Measurements from ENCODE around the gene TTBK1.
A peak's percentile ranks its signal among the peaks of the same experiment; 100 is the strongest.

TTBK1 gene

DNA sequence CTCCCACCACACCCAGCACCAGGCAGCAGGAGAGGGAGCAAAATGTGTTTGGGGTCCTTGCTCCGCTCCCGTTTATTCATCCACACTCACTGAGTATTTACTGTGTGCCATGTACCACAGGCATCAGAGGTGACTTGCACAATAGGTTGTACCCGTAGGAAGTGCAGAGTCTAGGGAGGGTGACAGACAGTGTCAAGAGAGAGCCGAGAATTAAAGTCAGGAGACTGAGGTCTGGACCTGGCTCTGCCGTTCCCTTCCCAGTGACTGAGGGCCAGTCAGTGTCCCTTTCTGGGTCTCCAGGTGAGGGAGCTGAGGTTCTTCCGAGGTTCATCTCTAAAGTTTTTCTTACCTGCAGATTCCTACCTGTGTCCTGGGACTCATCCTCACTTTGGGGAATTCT is 22.3 kb downstream of the TTBK1 start:
- no peak overlapping the region for H3K27ac Mint-ChIP-seq
- peaks cover 40% of the 10 kb centered on the region for H3K27me3 Mint-ChIP-seq

DNA sequence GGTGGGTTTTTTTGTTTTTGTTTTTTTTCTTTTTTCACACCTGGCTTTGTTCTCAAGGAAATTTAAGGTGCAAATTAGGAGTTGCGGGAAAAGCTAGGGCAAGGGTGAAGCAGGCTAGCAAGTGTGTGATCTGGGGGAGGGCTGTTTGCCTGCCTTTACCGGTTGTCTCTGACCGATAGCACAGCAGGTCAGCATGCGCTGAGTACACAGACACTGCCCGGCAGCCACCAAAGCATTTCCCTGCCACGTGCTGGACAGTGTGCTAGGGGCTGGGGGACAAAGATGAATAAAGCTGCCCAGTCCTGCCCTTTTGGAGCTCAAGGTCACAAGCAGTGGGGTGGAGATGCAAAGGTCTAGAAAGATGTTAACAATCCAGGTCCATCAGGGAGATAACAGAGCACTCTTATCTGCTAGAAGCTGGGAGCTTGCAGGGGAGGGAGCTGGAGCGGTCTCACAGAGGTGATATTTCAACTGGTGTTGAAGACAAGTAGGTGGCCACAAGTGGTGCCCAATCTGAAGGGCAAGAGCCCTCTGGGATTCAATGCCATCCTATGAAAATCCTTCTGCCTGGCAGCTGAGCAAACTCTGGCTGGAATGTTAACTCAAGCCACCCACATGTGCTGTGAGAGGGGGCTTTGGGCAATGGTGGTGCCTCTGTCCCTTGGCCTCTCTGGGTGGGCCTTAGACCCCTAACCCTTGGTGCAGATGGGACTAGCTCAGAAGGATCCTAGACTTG is 24.5 kb downstream of the TTBK1 start:
- no peak overlapping the region for H3K27ac Mint-ChIP-seq
- H3K4me1 Mint-ChIP-seq (ENCODE audit: low read depth) = peaks cover 19% of the 10 kb centered on the region
- intact Hi-C loops (cut with micrococcal nuclease) = no loop called here
- H3K9me3 Mint-ChIP-seq = no peaks in the 10 kb centered on the region
- no peak overlapping the region for H3K4me3 Mint-ChIP-seq
- peaks cover 59% of the 10 kb centered on the region for H3K27me3 Mint-ChIP-seq
- no peaks in the 10 kb centered on the region for H3K36me3 Mint-ChIP-seq (ENCODE audit: low read depth)

More for the DNA sequence above, 22.3 kb downstream of the TTBK1 start:
- Mint-ChIP-seq H3K4me3 (no peak overlapping the region), H3K36me3 (ENCODE audit: low read depth) (no peaks in the 10 kb centered on the region), H3K9me3 (no peaks in the 10 kb centered on the region), H3K4me1 (ENCODE audit: low read depth) (peaks cover 19% of the 10 kb centered on the region)
- intact Hi-C loops (cut with micrococcal nuclease) = no loop called here

DNA sequence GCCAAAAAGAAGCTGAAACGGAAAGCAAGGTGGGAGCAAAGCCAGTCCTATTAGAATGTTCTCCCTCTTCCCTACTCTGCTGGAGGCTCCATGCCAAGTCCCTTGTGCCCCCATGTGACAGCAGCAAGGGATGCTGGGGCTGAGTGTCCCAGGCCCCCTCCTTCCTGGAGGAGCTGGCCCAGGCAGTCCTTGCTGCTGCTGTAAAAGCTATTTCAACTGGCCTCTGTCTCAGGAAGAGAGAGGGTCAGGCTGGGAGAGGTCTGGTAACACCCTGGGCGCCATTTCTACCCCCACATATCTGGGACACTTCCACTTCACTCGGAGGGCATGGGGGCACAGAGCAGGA is 25.0 kb downstream of the TTBK1 start:
- Mint-ChIP-seq H3K9me3 (no peaks in the 10 kb centered on the region), H3K4me1 (ENCODE audit: low read depth) (peaks cover 19% of the 10 kb centered on the region), H3K27ac (no peak overlapping the region), H3K27me3 (peaks cover 65% of the 10 kb centered on the region), H3K4me3 (no peak overlapping the region), H3K36me3 (ENCODE audit: low read depth) (no peaks in the 10 kb centered on the region)
- intact Hi-C loops (cut with micrococcal nuclease) = no loop called here

DNA sequence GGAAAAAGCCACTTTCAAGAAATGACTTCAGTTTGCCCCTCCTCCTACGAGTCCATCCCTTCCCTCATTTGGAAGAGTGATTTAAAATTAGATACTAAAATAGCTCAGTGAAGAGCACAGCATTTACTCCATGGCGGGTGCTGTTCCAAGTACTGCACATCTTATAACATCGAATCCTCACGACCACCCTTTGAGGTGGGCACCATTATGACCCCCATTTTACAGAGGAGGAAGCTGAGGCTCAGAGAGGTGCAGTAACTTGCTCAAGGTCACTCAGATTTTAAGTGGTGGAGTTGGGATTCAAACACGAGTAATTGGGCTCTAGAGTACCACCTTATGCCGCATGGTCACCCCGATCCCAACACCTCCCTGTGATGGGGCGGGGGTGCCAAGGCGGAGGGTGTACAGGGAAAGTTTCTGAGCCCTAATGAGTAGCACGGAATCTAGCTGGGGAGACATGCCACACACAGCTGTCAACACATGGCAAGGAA is 25.5 kb downstream of the TTBK1 start:
- intact Hi-C loops (cut with micrococcal nuclease) = no loop called here
- Mint-ChIP-seq H3K27ac (no peak overlapping the region), H3K27me3 (peaks cover 69% of the 10 kb centered on the region), H3K36me3 (ENCODE audit: low read depth) (no peaks in the 10 kb centered on the region), H3K4me1 (ENCODE audit: low read depth) (peaks cover 16% of the 10 kb centered on the region), H3K4me3 (peak overlapping the region; percentile 72), H3K9me3 (no peaks in the 10 kb centered on the region)

DNA sequence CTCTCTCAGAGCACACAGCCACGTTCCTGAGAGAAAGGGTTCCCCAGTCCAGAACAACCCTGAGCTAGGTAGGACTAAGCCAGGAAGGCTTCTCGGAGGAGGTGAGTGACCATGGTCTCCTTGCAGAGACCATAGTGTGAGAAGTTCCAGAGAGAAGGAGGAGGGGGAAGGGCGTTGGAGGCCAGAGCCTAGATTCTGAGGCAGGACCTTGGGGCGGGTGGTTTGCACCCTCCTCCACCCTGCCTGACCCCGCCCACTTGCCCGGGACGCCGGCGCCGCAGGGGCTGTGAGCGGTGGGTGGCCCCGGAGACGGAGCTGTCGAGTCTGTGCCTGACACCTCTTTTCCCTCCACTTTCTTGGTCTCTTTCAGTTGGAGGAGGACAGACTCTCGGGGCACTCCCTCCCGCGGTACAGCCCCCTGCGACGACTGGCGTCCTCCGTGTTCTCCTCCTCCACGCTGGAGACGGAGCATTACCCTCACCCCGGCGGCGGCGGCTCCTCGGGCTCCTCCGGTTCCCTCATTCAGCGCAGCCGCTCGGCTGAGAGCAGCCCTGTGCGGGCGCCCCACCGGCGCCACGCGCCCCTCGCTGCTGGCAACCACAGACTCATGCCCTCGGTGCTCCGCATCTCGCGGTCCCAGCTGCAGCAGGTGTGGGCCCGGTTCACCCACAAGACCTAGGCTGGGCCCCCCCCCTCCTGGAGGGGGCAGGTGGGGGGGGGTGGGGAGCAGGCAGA is 26.2 kb downstream of the TTBK1 start:
- H3K4me1 Mint-ChIP-seq (ENCODE audit: low read depth) = peaks cover 21% of the 10 kb centered on the region
- peaks cover 73% of the 10 kb centered on the region for H3K27me3 Mint-ChIP-seq
- H3K4me3 Mint-ChIP-seq = peak overlapping the region; percentile 72
- no peak overlapping the region for H3K27ac Mint-ChIP-seq
- H3K9me3 Mint-ChIP-seq = no peaks in the 10 kb centered on the region
- intact Hi-C loops (cut with micrococcal nuclease) = no loop called here
- H3K36me3 Mint-ChIP-seq (ENCODE audit: low read depth) = no peaks in the 10 kb centered on the region

DNA sequence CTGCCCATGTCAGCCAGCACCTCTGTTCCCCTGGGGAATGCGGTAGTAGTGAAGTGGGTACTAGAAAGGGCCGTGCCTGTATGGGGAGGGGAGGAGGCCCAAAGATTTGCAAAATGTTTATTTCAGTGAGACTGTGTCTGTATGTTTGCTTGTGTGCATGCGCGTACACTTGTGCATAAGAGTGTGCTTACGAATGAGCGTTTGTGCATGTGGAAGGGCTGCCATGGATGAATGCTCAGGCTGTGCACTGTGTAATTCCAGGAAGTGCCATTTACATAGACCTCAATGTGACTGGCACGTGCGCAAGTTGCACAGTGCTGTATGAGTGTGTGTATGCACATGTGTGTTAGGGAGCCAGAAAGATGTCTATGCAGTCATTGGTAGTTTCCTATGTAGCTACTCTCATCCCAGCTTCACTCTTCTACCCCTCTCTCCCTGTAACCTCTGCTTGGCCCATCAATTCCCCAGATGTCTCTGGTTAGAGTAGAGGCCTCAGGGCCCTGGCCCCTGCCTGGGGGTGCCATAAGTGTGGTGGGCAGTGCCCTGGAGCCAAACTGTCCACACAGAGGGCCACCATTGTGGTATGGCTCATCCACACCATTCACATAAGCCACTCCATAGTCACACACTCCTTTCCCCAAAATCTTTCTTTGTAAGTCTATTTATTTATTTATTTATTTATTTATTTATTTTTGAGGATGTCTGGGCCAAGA is 28.0 kb downstream of the TTBK1 start:
- no peak overlapping the region for H3K4me3 Mint-ChIP-seq
- H3K4me1 Mint-ChIP-seq (ENCODE audit: low read depth) = peaks cover 32% of the 10 kb centered on the region
- peaks cover 88% of the 10 kb centered on the region for H3K27me3 Mint-ChIP-seq
- H3K36me3 Mint-ChIP-seq (ENCODE audit: low read depth) = no peaks in the 10 kb centered on the region
- no peak overlapping the region for H3K27ac Mint-ChIP-seq
- H3K9me3 Mint-ChIP-seq = no peaks in the 10 kb centered on the region
- intact Hi-C loops (cut with micrococcal nuclease) = no loop called here

DNA sequence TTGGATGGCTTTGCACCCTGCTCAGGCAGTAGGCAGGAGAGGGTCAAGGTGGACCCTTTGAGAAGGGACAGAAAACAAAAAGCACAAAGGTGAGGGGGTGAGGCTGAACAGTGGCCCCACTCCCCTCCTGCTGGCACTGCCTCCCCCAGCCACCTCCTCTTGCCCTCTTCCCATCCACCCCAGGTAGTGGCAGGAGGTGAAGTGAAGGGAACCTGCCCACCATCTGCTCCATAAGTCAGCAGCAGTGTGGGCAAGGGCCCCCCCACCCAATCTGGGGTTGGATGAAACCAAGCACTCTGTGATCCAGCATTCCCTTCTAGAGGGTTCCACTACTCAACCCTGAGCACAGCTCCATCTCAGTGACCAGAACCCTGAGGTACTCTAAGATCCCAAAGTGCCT is 28.7 kb downstream of the TTBK1 start:
- H3K4me1 Mint-ChIP-seq (ENCODE audit: low read depth) = peaks cover 35% of the 10 kb centered on the region
- intact Hi-C loops (cut with micrococcal nuclease) = no loop called here
- H3K4me3 Mint-ChIP-seq = no peak overlapping the region
- H3K27ac Mint-ChIP-seq = no peak overlapping the region
- H3K27me3 Mint-ChIP-seq = peaks cover 93% of the 10 kb centered on the region
- H3K36me3 Mint-ChIP-seq (ENCODE audit: low read depth) = no peaks in the 10 kb centered on the region
- H3K9me3 Mint-ChIP-seq = no peaks in the 10 kb centered on the region

DNA sequence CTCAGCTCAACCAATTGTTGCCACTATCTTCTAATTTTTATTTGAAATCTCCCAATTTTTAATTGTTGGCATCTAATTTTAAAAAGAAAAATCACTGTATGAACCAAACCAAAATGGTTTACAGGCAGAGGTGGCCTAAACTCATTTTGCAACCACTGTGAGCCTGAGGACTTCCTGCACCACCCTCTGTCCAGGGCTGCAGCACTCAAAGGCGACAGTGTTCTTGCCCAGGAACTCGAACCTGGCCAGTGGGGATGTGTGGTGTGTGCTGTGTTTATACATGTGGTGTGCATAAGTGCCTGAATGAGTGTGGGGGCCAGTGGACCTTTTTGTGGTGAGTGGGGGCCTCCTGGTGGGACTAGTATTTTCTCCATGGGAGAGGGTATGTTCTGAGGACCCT is 30.4 kb downstream of the TTBK1 start:
- intact Hi-C loops (cut with micrococcal nuclease) = no loop called here
- Mint-ChIP-seq H3K36me3 (ENCODE audit: low read depth) (no peaks in the 10 kb centered on the region), H3K4me3 (no peak overlapping the region), H3K9me3 (no peaks in the 10 kb centered on the region), H3K27ac (no peak overlapping the region), H3K4me1 (ENCODE audit: low read depth) (peaks cover 29% of the 10 kb centered on the region), H3K27me3 (peaks cover 94% of the 10 kb centered on the region)

DNA sequence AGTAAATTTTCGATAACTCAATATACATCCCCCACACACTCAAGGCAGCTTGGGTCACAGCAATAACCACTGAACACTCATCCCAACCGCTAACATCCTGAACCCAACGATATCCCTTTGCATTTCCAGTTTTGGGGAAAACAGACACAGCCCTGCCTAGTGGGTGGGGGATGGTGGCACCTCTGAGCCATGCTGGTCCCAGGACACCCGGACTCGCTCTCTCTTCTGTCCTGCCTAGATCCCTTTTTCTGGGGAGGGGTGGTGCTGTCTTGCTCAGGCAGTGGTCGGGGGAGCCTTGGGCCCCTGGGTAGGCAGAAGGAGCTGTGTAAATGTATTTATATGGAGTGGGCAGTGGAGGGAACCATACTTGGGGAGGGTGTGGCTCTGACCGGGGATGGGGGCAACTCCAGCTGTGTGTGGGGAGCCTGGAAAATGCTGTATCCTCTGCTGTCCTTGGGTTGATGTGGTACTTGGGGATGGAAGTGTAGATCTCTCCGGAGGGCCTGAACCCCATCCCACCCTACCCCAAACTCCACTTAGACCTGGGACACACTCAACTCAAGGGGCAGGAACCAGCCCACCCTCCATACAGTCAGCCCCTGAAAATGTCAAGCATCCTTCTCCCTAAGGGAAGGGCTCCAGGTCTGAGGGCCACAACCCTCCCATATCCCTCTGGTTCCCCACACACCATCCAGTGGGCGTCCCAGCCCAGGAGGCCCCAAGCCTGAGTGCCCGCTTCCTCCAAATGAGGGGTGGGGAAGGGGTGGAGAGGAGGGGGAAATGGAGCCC is 31.0 kb downstream of the TTBK1 start:
- peak overlapping the region; percentile 35 for H3K4me3 Mint-ChIP-seq
- H3K27me3 Mint-ChIP-seq = peaks cover 94% of the 10 kb centered on the region
- intact Hi-C loops (cut with micrococcal nuclease) = no loop called here

DNA sequence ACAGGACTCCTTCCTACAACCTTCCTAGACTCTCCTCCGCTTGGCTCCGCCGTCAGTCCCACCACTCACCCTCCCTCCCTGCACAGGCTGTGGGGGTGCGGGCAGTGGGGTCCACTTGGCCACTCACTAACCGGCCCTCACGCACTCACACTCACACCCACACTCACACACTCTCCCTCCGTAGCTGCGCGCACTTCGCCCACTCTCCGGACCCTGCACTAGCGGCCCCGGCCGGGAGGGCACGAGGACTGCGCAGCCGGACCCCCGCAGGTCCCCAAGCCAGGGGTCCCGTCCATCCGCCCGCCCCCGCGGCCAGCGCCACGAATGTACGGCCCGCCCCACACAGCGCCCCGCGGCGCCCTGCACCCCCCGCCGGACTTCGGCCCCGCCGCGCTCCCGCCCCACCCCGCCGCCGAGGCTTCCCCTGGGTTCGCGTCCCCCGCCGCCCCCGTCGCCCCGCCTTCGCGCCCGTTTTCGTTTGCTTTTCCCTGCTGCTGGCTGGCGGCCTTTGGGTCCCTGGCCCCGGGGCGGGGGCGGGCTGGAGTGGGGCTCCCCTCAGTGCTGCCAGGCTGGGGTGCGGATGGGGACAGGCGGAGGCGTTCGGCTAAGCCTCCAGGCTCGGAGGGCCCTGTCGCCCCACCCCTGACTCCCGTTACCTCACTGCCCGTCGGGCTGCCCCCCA is 31.8 kb downstream of the TTBK1 start:
- Mint-ChIP-seq H3K4me1 (ENCODE audit: low read depth) (peaks cover 19% of the 10 kb centered on the region), H3K4me3 (peak overlapping the region; percentile 50), H3K36me3 (ENCODE audit: low read depth) (no peaks in the 10 kb centered on the region), H3K27me3 (peaks cover 94% of the 10 kb centered on the region), H3K27ac (no peak overlapping the region), H3K9me3 (no peaks in the 10 kb centered on the region)
- intact Hi-C loops (cut with micrococcal nuclease) = no loop called here

More for the DNA sequence above, 31.0 kb downstream of the TTBK1 start:
- Mint-ChIP-seq H3K9me3 (no peaks in the 10 kb centered on the region), H3K27ac (no peak overlapping the region), H3K36me3 (ENCODE audit: low read depth) (no peaks in the 10 kb centered on the region), H3K4me1 (ENCODE audit: low read depth) (peaks cover 23% of the 10 kb centered on the region)

DNA sequence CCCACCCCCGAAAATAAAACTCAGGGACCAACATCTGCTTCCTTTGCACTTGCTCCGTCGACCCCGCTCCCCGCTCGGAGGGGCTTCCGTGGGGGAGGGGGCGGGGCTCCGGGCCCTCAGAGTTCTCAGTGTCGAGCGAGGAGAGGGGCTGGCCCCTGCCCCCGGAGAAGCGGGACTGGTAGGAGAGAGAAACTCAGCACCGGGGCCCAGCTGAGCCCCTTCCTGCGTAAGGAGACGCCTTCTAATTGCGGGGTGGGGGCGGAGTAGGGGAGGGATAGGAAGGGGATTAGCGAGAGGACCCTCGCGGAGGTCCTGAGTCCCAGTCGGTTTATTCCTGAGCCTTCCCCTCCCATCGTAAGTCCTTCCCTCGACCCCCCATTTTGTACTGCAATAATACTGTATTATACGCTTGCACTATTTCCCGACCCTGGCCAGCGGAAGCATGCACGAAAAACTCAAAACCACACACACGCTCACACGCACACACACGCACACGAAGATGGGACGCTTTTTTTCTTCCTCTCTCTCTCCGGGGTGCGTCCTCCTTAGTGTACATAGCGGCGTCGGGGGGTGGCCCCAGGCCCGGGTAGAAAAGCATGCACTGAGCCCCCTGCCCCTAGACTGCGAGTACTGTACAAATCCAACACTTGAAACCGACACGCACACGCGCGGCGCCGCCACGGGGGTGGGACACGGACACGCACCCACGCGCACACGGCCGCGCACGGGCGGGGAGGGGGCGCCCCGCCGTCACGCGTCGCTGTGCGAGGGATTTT is 32.7 kb downstream of the TTBK1 start:
- intact Hi-C loops (cut with micrococcal nuclease) = no loop called here
- Mint-ChIP-seq H3K4me1 (ENCODE audit: low read depth) (peaks cover 19% of the 10 kb centered on the region), H3K36me3 (ENCODE audit: low read depth) (no peaks in the 10 kb centered on the region), H3K27me3 (peaks cover 91% of the 10 kb centered on the region), H3K9me3 (no peaks in the 10 kb centered on the region), H3K27ac (no peak overlapping the region), H3K4me3 (peak overlapping the region; percentile 50)

DNA sequence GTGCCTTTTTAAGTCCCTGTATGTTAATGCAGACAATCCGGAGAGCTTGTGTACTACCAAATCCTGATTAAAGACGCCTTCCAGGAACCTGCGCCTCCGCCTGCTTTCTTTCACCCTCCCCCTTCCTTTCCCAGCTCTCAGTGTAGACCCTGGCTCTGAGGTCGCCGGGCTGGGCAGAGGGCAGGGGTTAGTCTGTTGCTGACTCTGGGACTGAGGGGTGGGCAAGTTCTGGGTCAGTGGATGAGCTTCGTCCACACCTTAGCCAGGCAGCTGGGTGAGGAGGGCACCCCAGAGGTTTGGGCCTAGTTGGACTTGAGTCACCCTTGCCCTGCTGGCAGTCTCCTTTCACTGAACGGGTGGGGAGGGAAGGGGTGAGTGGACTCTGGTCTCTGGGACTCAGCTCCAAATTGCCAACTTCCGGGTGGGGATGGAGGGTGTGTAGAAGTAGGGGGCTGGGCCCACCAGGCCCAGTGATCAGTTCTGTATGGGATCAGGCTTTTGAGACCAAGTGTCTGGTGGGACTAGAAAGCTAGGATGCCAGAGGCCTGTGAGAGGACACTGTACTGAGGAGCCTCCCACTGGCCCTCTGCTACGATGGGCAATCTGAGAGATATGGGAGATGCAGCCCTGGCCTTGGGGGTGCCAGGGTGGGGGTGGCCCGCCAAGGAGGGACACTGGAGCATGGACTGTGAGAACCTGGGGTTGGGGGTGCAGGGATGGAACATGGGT is 33.5 kb downstream of the TTBK1 start:
- H3K4me3 Mint-ChIP-seq = peak overlapping the region; percentile 43
- peaks cover 19% of the 10 kb centered on the region for H3K4me1 Mint-ChIP-seq (ENCODE audit: low read depth)

More for the DNA sequence above, 33.5 kb downstream of the TTBK1 start:
- Mint-ChIP-seq H3K27ac (no peak overlapping the region), H3K36me3 (ENCODE audit: low read depth) (no peaks in the 10 kb centered on the region), H3K27me3 (peaks cover 93% of the 10 kb centered on the region), H3K9me3 (no peaks in the 10 kb centered on the region)
- intact Hi-C loops (cut with micrococcal nuclease) = no loop called here

Measured in dendritic cell treated with granulocyte-macrophage colony-stimulating factor and Interleukin-4, amounts not matched to agents 40 ng/mL and 50 ng/mL, for 4 days (primary cell).